ENCODE data around the gene THAP9. TPM values are rescaled to one million over a fixed set of nuclear protein-coding genes. Genes with fewer than 3 reads are reported as not detected.

THAP9 gene
- polyA plus RNA-seq, 1 of the 3 experiments (the other 2 are of a cell fraction), result 1.5 TPM

GRCh38 chr4:82889287-82889686, 11.2 kb upstream of the THAP9 start:
- Histone ChIP-seq H3F3A (replicated peaks; ENCODE audit: insufficient read depth) (peaks cover 42% of the 10 kb centered on the region), H4K20me1 (ENCODE audit: insufficient read depth) (peaks cover 56% of the 10 kb centered on the region), H3K27me3 (ENCODE audit: insufficient read depth) (no peaks in the 10 kb centered on the region), H2AFZ (ENCODE audit: low read depth) (no peak overlapping the region), H3K79me2 (ENCODE audit: insufficient read depth) (peaks cover 81% of the 10 kb centered on the region), H3K9ac (peak overlapping the region; percentile 99; the same call in 1 of the 2 replicates), H3K36me3 (replicated peaks in 1 of 2; ENCODE audit: control insufficient read depth in 1 of 2, insufficient read depth in 2 of 2, low read length in 1 of 2) (peaks cover 19 to 40% of the 10 kb centered on the region in 2 experiments), H3K4me2 (peak overlapping the region; percentile 90), H3K9me3 (no peaks in the 10 kb centered on the region), H3K4me1 (ENCODE audit: control insufficient read depth in 1 of 2, insufficient read depth in 2 of 2, low read depth in 1 of 2, low read length in 1 of 2) (peaks cover 6 to 8% of the 10 kb centered on the region in 2 experiments; a peak in 3 of 4 replicates), H3K9me2 (no peaks in the 10 kb centered on the region), H3K4me3 (ENCODE audit: low read depth in 2 of 2, low read length in 1 of 2) (peak overlapping the region; percentile 82 to 94), H3K27ac (ENCODE audit: low read depth in 2 of 2, low read length in 1 of 2) (peak overlapping the region in 1 of 2 experiments; percentile 99; a peak in 1 of 4 replicates)
- ChIA-PET POLR2A (interaction anchor here (0.6 to 1.5 kb wide), 2 partner anchors 146 to 171 kb away, joined by 5 to 6 read pairs; partner anchors contain the start of gene COPS4), CTCF (interaction anchor here (1.2 to 2.0 kb wide), 2 partner anchors 9 to 167 kb away, joined by 3 to 6 read pairs; no protein-coding TSS in a partner anchor)
- TF ChIP-seq POLR2AphosphoS5 (IDR thresholded peaks at IDR 0.05; ENCODE audit: low read depth, low read length) (no peak), CTCF (IDR thresholded peaks at IDR 0.05) (no peak), REST (IDR thresholded peaks at IDR 0.05; ENCODE audit: low read depth, low read length) (no peak), JUND (IDR thresholded peaks at IDR 0.05) (no peak), FOSL2 (IDR thresholded peaks at IDR 0.05; ENCODE audit: borderline replicate concordance, low read depth) (no peak), USF2 (IDR thresholded peaks at IDR 0.05; ENCODE audit: borderline replicate concordance, low read depth, low read length) (no peak), EZH2phosphoT487 (IDR thresholded peaks at IDR 0.05; ENCODE audit: borderline replicate concordance, low read depth) (no peak), ZBTB33 (IDR thresholded peaks at IDR 0.05; ENCODE audit: borderline replicate concordance, low read depth) (no peak), FOXJ3 (CRISPR knock-in tag; IDR thresholded peaks at IDR 0.05) (no peak)
- 57% methylated on average over 6 of the region's 6 CpGs for WGBS (ENCODE audit: low lambda C conversion rate)
- DNase-seq, result no peak

All from SK-N-SH (cell line).